Motor neuron (in vitro differentiated cells): Measurements from ENCODE around the gene POLD2. TPM values are rescaled to one million over a fixed set of nuclear protein-coding genes. Genes with fewer than 3 reads are reported as not detected.

Experiments used
- ATAC-seq, 8 experiments: fragments of 200-7000 bp; cut with Tn5 transposase; replicated peaks in 6 of 8; 2 replicates each; pipeline ENCODE4 v1.8.0; 2021; ENCODE audit warnings: mild to moderate bottlenecking in 8 of 8, moderate library complexity in 8 of 8
- H3K27ac ChIP-seq, 2 donors: fragments of 250-450 bp; sonication (Bioruptor Pico); 2 replicates each; pipeline ENCODE4 v1.9.0; 2021; ENCODE audit warnings: antibody characterized with exemption in 2 of 2, mild to moderate bottlenecking in 2 of 2, moderate library complexity in 1 of 2
- H3K4me1 ChIP-seq, 2 donors: fragments of 250-450 bp; sonication (Bioruptor Pico); replicated peaks in 1 of 2; 2 replicates each; pipeline ENCODE4 v1.6.1; 2021; ENCODE audit warnings: antibody characterized with exemption in 2 of 2, mild to moderate bottlenecking in 2 of 2, moderate library complexity in 1 of 2
- H3K4me3 ChIP-seq, 5 donors: fragments of 250-450 bp; sonication (Bioruptor Pico); 2 replicates each; pipeline ENCODE4 v1.9.0; 2021; ENCODE audit warnings: antibody characterized with exemption in 5 of 5, mild to moderate bottlenecking in 5 of 5, moderate library complexity in 4 of 5
- WGBS, 10 experiments: fragments of 450-650 bp; shearing (Covaris generic); methylation state at CpG; one replicate each; pipeline ENCODE4 v1.0.0; 2022; 5-methylcytosine and 5-hydroxymethylcytosine counted together
- in situ Hi-C, 9 experiments: fragments of 400-800 bp; cut with MboI; loops; one replicate each; pipeline ENCODE4 v1.15.0; 2021; ENCODE audit warnings: low sequenced_read_pairs in 9 of 9, low pct_unique_long_range_greater_than_20kb in 2 of 9; ENCODE audit not compliant: unreplicated experiment in 9 of 9
- total RNA-seq, 8 experiments: library from RNA; unstranded; fragments of 300-600 nt; gene quantifications; 2 replicates each; pipeline versions ENCODE4 v1.2.3 to v1.2.4, GENCODE V29; 2022

POLD2 gene
- total RNA-seq, 8 experiments from 2014 or later, result 53.7 to 146 (median 73.7) TPM

DNA sequence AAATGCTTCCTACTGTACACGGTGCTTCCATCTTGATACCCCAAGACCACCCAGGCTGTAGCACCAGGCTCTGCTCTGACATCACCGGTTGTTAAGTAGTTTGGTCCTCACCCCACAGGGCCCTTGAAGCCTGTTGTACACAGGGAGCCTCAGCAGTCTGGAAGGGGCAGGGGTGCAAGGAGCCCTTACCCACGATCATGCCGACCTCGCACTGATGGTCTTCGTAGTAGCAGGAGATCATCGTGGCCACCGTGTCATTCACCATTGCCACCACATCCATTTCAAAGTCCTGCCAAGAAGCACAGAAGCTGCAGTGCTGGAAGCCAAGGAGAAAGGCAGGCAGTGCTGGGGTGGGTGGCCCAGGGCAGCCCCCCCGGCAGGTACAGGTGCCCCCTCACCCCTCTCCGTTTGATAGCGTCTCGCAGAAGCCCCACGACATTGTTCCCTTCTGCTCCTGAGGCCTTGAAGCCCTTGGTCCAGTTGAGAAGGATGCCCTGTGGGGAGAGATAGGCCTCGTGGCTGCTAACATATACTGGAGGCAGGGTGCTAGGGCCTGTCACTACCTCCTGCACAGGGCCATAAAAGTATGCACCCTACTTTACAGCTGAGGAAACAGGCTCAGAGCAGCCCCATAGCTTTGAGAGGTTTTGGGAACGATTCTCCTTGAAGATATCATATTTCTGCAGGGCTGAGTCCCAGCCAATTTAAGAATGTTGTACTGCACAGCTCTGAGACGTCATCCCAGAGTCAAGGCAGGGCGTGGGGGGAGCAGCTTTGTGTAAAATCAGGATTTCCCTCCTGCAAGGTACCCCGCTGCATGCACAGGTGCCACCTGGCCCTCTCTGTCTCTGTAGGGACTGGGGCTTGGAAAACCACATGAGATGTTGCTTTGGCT, 26.5 kb upstream of the POLD2 start:
- Histone ChIP-seq H3K4me1 (peaks cover 26 to 27% of the 10 kb centered on the region in 2 donors), H3K27ac (peak overlapping the region in 1 of 2 donors; percentile 12), H3K4me3 (no peak overlapping the region)
- WGBS, 10 experiments, result 70 to 100% (median 85%) methylated on average over 1 to 10 of the region's 18 CpGs; no CpG with 5 or more reads in 4 of the 10 experiments
- peak in 3 of 8 experiments; percentile 5 to 48 (median 14) for ATAC-seq
- in situ Hi-C loops, result no loop called here

- Histone ChIP-seq H3K4me3 (no peak overlapping the region), H3K4me1 (peaks cover 26 to 27% of the 10 kb centered on the region in 2 donors), H3K27ac (no peak overlapping the region)
- ATAC-seq, result no peak
- WGBS, 10 experiments, result 75 to 81% methylated on average over 2 to 6 of the region's 9 CpGs; no CpG with 5 or more reads in 8 of the 10 experiments
- in situ Hi-C loops, result no loop called here
These were observed 25.7 kb upstream of the POLD2 start for GRCh38 chr7:44148961-44149536.

DNA sequence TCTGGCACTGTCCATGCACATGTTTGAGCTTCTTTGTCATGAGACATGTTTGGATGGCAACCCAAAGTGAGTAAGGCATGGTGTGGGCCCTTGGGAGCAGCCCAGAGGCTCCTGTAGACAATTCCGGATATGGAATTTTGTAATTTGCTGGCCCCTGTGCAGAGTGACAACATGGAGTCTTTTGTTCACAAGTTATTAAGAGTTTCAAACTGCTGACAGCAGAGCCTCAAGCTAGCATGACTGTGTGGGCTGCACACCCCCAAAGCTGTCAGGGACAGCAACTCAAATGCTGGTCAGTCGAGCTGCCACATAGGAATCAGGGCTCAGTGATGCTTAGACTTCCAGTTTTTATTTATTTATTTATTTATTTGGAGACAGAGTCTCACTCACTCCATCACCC, 24.8 kb upstream of the POLD2 start:
- WGBS, 10 experiments, result 20 to 100% (median 72%) methylated on average over 1 to 2 of the region's 2 CpGs; no CpG with 5 or more reads in 4 of the 10 experiments
- Histone ChIP-seq H3K27ac (peak overlapping the region in 1 of 2 donors; percentile 73), H3K4me3 (no peak overlapping the region), H3K4me1 (peaks cover 26 to 27% of the 10 kb centered on the region in 2 donors)
- in situ Hi-C loops, result no loop called here
- no peak for ATAC-seq

DNA sequence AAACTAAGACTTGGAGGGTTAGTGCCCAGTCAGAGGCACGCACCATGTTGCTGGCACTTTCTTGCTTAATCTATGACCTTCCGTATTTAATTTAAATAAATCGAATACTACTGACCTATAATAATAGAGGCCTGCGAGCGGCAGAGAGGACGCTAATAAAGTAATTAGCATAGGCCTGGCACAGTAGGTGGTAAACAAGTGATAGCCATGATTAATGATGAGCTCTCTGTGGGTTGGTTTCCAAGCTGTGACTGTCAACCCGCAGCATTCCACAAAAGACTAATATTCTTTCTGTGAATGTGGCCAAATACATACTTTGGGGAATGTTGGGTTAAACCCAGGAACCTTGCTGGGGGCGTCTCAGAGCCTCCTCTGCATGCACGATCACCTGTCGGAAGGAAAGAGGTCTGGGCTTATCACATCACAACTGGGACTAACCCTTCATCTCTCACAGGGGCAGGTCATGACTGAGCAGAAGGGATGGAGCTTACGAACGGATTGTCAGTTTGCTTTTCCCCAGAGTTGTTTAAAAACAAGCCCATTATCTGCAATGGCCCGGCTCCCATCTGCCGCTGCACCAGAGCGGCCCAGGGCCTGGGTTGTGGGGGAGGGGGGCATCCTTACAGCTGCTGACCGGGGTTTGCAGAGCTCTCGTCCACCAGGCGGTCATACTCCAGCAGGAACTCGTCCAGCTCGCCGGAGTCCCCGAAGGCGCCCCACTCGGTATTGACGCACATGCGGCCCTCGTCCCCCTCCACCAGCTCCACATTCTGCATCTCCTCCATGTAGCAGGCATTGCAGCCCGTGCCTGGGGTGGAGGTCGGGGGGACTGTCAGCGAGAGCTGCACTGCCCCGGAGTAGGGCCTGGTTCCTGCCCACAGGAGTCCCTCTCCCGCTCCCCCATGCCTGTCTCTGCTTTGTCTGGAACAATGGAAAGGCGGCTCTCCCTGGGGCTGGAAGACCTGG, 24.0 kb upstream of the POLD2 start:
- peak in 5 of 8 experiments; percentile 30 to 55 (median 47) for ATAC-seq
- Histone ChIP-seq H3K4me3 (no peak overlapping the region), H3K4me1 (peaks cover 26 to 27% of the 10 kb centered on the region in 2 donors), H3K27ac (peak overlapping the region; percentile 11 to 73)
- in situ Hi-C loops, result no loop called here
- WGBS, 10 experiments, result 27 to 95% (median 66%) methylated on average over 2 to 17 of the region's 33 CpGs; no CpG with 5 or more reads in 2 of the 10 experiments

DNA sequence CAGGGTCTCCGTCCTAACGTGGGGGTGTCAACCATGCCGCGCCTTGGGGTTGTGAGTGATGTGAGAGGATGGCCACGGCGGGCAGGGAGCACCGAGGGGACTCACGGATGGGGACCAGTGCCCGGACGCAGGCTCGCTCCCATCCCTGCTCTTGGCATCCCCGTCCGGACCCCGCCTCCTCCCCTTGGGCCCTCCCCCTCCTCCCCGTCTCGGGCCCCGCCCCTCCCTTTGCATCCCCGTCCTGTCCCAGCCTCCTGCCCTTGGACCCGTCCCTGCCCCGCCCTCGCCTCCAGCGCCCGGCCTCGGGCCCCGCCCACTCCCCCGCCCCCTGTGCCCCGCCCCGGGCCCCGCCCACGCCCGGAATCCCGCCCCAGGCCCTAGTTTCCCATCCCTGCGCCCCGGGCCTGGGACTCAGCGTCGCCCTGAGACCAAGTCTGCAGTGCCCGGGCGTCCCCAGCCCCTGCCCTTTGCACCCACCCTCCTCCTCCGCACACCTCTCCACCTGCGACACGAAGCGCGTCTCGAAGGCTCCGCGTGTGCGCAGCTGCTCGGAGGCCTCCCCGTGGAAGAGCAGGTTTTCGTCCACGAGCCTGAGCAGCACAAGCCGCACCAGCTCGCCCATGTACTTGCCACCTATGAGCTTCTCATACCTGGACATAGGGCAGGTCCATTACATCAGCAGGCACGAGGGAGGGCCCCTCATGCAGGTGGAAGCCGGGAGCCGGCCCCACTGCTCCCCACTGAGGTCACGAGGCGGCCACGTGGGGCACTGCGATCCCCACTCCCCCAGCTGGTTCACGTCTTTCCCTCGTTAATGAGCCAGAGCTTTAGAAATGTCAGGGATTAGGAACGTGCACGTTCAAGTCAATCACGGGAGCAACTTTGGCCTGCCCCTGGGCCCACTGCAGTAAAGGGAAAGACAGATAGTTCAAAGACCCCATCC, 22.9 kb upstream of the POLD2 start:
- in situ Hi-C loops, result no loop called here
- peak overlapping the region in 1 of 2 donors; percentile 50 for H3K27ac ChIP-seq
- peaks cover 26 to 27% of the 10 kb centered on the region in 2 donors for H3K4me1 ChIP-seq
- 0 to 70% (median 30%) methylated on average over 1 to 4 of the region's 65 CpGs; no CpG with 5 or more reads in 6 of the 10 experiments for WGBS, 10 experiments
- peak overlapping the region in 4 of 5 donors; percentile 16 to 27 (median 18) for H3K4me3 ChIP-seq
- ATAC-seq, result peak; percentile 45 to 85 (median 82)

DNA sequence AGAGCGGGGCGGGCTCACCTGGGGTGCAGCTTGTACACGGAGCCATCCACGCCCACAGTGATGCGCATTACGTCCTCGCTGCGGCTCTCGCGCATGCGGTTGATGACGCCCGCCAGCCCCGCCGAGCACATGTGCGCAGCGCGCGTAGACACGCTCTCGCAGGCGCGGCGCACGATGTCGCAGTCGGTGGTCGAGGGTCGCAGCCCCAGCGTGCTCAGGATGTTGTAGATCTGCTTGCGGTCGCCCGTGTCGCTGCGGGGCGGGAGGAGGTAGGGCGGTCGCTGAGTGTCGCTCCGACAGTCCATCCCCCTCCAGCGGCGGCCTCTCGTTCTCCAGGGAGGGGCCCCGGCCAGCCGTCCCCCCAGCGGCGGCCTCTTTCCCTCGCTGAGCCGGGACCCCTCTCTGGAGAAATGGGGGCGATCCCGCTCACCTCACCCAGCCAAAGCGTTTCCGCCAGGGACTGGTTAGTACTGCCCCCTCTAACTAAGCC, 22.2 kb upstream of the POLD2 start:
- in situ Hi-C loops, result no loop called here
- peak in 6 of 8 experiments; percentile 7 to 64 (median 58) for ATAC-seq
- Histone ChIP-seq H3K4me3 (peak overlapping the region in 4 of 5 donors; percentile 16 to 27 (median 18)), H3K4me1 (peaks cover 26 to 27% of the 10 kb centered on the region in 2 donors), H3K27ac (peak overlapping the region in 1 of 2 donors; percentile 9)
- WGBS, 10 experiments, result 0 to 10% methylated on average over 5 to 25 of the region's 53 CpGs; no CpG with 5 or more reads in 8 of the 10 experiments

DNA sequence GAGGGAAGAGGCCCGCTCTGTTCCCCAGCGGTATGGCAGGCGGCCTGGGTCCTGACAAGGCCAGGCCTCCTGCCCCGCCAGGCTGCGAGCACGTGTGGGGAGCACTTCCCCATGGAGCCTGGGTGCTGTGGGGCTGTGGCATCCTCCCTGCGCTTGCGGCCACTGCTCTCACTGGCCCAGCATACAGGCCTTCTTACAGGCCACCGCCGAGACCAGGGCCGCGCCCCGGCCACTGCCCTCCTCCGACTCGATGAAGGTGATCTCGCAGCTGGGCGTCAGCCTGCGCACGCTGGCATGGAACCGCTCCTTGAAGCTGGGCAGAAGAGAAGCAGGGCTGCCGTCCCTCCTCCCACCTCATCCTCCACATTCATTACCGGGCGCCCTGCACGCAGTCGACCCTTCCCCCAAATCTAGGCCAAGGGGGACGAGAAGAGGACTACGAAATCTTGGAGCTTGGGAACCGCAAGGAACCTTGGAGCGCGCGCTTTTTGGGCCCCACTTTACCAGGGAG, 21.7 kb upstream of the POLD2 start:
- H3K4me3 ChIP-seq, result peak overlapping the region in 3 of 5 donors; percentile 16 to 27 (median 19)
- H3K4me1 ChIP-seq, result peaks cover 26 to 27% of the 10 kb centered on the region in 2 donors
- in situ Hi-C loops, result no loop called here
- no peak overlapping the region for H3K27ac ChIP-seq
- ATAC-seq, result no peak
- WGBS, 10 experiments, result 39 to 96% (median 85%) methylated on average over 4 to 10 of the region's 31 CpGs; no CpG with 5 or more reads in 7 of the 10 experiments

GRCh38 chr7:44144426-44144967, 21.1 kb upstream of the POLD2 start:
- no peak for ATAC-seq
- Histone ChIP-seq H3K4me1 (peaks cover 26 to 27% of the 10 kb centered on the region in 2 donors), H3K27ac (no peak overlapping the region), H3K4me3 (no peak overlapping the region)
- in situ Hi-C loops, result no loop called here
- WGBS, 10 experiments, result 60 to 100% (median 72%) methylated on average over 1 to 2 of the region's 6 CpGs; no CpG with 5 or more reads in 7 of the 10 experiments

DNA sequence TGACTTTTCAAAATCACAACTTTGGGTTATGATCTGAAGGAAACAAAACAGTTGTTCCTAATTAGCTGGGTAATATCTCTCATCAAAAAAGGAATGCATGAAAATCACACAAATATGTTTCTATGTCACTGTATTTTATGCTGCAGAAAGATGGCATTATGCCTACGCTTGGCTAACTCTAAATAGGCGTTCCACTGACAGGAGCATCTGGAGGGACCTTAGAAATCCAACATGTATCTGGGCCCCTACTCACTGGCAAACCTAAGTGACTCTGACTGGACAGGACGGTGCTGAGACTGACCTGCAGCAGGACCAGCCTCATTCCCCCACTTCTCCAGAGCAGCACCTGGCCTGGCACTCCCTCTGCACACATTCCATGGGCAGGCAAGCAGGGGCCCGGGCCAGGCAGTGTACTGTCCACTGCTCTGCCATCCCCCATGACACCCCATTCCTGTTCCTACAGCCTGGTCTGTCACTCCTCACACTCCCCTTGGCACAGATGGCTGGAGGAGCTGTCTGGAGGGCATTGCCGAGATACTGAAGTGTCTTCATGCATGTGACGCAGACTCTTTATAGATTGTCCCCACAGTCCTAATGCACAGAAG, 20.4 kb upstream of the POLD2 start:
- no peak overlapping the region for H3K27ac ChIP-seq
- H3K4me1 ChIP-seq, result peaks cover 26 to 27% of the 10 kb centered on the region in 2 donors
- in situ Hi-C loops, result no loop called here
- 0 to 100% (median 69%) methylated on average over 1 to 4 of the region's 6 CpGs; no CpG with 5 or more reads in 4 of the 10 experiments for WGBS, 10 experiments
- no peak overlapping the region for H3K4me3 ChIP-seq
- no peak for ATAC-seq

- no peak overlapping the region for H3K27ac ChIP-seq
- 60 to 90% (median 85%) methylated on average over 1 to 4 of the region's 4 CpGs; no CpG with 5 or more reads in 7 of the 10 experiments for WGBS, 10 experiments
- H3K4me3 ChIP-seq, result no peak overlapping the region
- H3K4me1 ChIP-seq, result peaks cover 15 to 19% of the 10 kb centered on the region in 2 donors
- no peak for ATAC-seq
- in situ Hi-C loops, result no loop called here
These were observed 18.7 kb upstream of the POLD2 start for GRCh38 chr7:44142028-44142427.
